ENCODE data around the gene SLX9. TPM values are rescaled to one million over a fixed set of nuclear protein-coding genes. Genes with fewer than 3 reads are reported as not detected.

Gene SLX9
- total and polyA plus RNA-seq, 2 experiments from 2014 or later = 24.7 to 31.2 TPM

DNA sequence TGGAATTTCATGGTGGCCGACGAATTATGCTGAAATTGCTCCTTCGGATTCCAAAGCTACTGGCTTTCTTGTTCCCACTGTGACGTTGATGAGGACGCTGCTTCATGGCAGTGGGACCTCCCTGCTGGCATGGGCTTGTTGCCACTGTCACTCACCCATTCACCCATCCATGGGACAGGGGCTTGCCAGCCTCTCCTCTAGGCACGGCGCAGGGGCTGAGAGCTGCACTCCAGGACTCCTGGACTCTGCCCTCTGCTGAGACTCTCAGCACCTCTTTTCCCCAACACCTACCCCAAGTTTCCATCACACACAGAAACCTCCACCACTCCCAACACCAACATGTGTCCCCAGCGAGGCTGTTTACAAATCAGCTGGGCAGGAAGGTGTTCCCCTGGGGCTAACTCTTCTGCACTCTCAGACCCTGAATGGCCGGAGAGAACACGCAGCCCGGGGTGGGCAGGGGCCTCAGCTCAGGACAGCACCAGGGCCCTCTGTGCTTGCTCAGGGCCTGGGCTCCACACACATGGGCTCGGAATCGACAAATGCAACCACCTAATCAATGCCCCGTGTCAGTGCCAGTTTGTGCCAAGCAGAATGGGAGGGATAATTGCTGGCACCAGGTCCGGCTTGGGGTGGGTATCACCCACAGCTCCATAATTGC is 22.3 kb upstream of the SLX9 start:
- no peak overlapping the region for H3K4me3 ChIP-seq
- TF ChIP-seq, protein P1, sequence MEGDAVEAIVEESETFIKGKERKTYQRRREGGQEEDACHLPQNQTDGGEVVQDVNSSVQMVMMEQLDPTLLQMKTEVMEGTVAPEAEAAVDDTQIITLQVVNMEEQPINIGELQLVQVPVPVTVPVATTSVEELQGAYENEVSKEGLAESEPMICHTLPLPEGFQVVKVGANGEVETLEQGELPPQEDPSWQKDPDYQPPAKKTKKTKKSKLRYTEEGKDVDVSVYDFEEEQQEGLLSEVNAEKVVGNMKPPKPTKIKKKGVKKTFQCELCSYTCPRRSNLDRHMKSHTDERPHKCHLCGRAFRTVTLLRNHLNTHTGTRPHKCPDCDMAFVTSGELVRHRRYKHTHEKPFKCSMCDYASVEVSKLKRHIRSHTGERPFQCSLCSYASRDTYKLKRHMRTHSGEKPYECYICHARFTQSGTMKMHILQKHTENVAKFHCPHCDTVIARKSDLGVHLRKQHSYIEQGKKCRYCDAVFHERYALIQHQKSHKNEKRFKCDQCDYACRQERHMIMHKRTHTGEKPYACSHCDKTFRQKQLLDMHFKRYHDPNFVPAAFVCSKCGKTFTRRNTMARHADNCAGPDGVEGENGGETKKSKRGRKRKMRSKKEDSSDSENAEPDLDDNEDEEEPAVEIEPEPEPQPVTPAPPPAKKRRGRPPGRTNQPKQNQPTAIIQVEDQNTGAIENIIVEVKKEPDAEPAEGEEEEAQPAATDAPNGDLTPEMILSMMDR (IDR thresholded peaks at IDR 0.05; ENCODE audit: low read depth, low read length) = no peak
- DNase-seq (ENCODE audit: low read depth in 1 of 2, low spot score in 1 of 2) = no peak
- no peaks in the 10 kb centered on the region for H3K27me3 ChIP-seq
- no peaks in the 10 kb centered on the region for H3K4me1 ChIP-seq (ENCODE audit: low read depth)
- H3K36me3 ChIP-seq = no peaks in the 10 kb centered on the region
- H3K27ac ChIP-seq = no peak overlapping the region
- H3K9me3 ChIP-seq (ENCODE audit: low read depth) = no peaks in the 10 kb centered on the region

DNA sequence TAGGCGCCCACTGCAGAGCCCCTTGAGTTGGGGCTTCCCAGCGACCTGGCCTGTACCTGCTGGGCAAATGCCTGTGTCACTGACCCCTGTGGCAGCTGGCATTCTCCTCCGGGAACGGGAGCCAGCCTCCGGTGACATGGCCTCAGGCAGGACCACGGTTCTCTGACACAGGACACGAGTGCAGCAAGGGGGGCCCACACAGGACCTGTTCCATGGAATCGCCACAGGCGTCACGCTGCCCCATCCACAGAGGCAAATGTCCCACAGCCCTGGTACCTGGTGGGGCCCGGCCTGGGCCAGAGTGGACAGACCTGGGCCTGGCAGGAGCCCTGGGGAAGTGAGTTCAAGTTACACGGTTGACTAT is 21.7 kb upstream of the SLX9 start:
- H3K27me3 ChIP-seq = peaks cover 3% of the 10 kb centered on the region
- H3K9me3 ChIP-seq (ENCODE audit: low read depth) = no peaks in the 10 kb centered on the region
- H3K27ac ChIP-seq = no peak overlapping the region
- no peak overlapping the region for H3K4me3 ChIP-seq
- H3K36me3 ChIP-seq = no peaks in the 10 kb centered on the region
- TF ChIP-seq, protein P1 (IDR thresholded peaks at IDR 0.05; ENCODE audit: low read depth, low read length) = no peak
- no peak for DNase-seq (ENCODE audit: low read depth in 1 of 2, low spot score in 1 of 2)
- no peaks in the 10 kb centered on the region for H3K4me1 ChIP-seq (ENCODE audit: low read depth)

DNA sequence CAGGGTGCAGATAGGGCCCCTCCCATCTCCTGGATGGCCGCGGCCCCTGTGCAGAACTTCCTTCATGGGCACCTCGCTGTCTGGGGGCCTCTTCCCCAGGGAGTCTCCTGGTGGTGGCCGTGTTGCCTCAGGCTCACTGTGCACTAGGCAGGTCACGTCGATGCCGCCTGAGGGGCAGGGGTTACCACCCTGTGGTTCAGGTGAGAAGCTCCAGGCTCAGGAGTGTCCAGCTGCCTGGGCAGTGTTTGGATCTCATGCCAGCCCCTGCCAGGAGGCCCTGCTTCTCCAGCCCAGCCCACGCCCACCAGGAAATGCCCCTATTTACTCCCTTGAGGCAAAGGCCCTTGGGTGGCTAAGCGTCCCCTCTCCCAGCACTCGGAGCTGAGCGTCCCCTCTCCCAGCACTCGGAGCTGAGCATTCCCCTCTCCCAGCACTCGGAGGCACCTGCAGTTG is 21.2 kb upstream of the SLX9 start:
- no peak for DNase-seq (ENCODE audit: low read depth in 1 of 2, low spot score in 1 of 2)
- H3K4me1 ChIP-seq (ENCODE audit: low read depth) = no peaks in the 10 kb centered on the region
- peaks cover 7% of the 10 kb centered on the region for H3K27me3 ChIP-seq
- H3K27ac ChIP-seq = no peak overlapping the region
- H3K36me3 ChIP-seq = no peaks in the 10 kb centered on the region
- H3K9me3 ChIP-seq (ENCODE audit: low read depth) = no peaks in the 10 kb centered on the region
- no peak overlapping the region for H3K4me3 ChIP-seq
- TF ChIP-seq, protein P1 (IDR thresholded peaks at IDR 0.05; ENCODE audit: low read depth, low read length) = no peak

DNA sequence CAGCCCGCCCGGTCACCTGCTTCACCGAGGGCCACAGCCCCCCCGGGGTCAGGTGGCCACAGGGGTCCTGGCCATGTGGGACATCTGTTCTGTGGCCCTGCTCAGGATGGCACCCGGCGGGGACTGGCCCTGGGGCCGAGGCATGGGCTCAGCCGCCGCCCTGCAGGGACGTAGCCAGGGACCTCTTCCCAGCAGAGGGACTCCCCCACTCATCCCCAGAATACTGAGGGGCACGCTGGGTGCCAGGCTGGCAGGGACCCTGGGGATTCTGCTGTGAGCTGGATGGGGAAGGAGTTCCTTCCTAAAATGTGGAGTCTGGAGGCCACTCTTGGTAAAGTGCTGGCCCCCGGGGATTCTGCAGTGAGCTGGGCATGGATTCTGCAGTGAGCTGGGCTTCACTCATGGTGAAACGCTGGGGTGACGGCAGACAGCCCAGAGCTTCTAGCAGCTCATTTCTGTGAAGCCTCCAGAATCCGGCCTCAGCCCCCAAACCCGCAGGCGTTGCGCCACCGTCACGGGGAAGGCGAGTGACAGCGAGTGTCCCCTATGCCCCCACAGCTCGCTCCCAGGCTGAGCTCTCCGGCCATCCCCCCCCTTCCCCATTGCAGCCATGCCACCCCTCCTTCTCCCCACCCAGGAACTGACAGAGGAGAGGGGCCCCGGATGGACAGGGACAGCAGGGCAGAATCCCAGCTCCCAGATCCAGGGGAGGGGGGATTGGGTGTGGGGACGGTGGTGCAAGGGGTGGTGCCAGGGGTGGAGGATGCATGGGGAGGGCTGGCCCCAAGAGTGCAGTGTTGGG is 20.5 kb upstream of the SLX9 start:
- Histone ChIP-seq H3K27ac (no peak overlapping the region), H3K4me3 (no peak overlapping the region), H3K36me3 (no peaks in the 10 kb centered on the region), H3K9me3 (ENCODE audit: low read depth) (no peaks in the 10 kb centered on the region), H3K4me1 (ENCODE audit: low read depth) (no peaks in the 10 kb centered on the region), H3K27me3 (peaks cover 7% of the 10 kb centered on the region)
- TF ChIP-seq, protein P1 (IDR thresholded peaks at IDR 0.05; ENCODE audit: low read depth, low read length) = no peak
- no peak for DNase-seq (ENCODE audit: low read depth in 1 of 2, low spot score in 1 of 2)

DNA sequence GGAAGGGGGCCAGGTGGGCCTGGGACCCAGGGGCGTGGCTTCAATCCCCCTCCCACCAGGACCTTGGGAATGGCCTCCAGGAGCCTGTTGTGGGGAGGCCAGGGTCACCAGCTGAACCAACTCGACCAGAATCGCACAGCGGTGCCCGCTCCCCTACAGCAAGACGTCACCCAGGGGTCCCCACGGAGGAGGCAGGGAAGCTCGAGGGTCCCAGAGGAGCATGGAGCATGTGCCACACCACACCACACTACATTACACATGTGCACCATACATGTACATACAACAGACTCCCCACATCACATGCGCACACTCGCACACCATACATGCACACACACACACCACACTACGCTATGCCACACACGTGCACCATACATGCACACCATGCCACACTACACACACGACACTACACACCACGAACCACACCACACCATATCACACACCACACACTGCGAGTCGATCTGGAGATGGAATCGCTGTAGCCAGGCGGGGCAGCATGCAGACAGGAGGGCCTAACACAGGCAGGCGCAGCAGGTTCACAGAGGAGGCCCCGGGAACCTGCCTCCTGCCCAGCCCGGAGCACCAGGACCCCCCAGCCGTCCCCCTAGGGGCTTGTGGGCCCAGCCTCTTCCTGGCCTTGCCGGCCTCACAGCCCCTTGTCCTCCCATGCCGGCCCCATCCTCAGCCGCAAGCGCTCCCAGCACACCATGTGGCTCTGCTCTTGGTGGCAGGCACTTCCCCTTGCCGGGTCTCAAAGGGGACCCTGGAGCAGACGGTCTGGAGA is 19.7 kb upstream of the SLX9 start:
- DNase-seq (ENCODE audit: low read depth in 1 of 2, low spot score in 1 of 2) = no peak
- Histone ChIP-seq H3K27me3 (peaks cover 7% of the 10 kb centered on the region), H3K27ac (no peak overlapping the region), H3K4me1 (ENCODE audit: low read depth) (peaks cover 4% of the 10 kb centered on the region), H3K36me3 (no peaks in the 10 kb centered on the region), H3K4me3 (no peak overlapping the region), H3K9me3 (ENCODE audit: low read depth) (no peaks in the 10 kb centered on the region)
- TF ChIP-seq, protein P1 (IDR thresholded peaks at IDR 0.05; ENCODE audit: low read depth, low read length) = no peak

Data from cardiac muscle cell (in vitro differentiated cells and primary cell).